ENCODE data around the gene ACAT1. TPM values are rescaled to one million over a fixed set of nuclear protein-coding genes. Genes with fewer than 3 reads are reported as not detected.
A peak's percentile ranks its signal among the peaks of the same experiment; 100 is the strongest.

ACAT1 gene
- total RNA-seq, 1 donor from 2014 or later = 404 TPM

- Histone ChIP-seq H3K27me3 (ENCODE audit: low read depth) (no peaks in the 10 kb centered on the region), H3K4me1 (peaks cover 24% of the 10 kb centered on the region), H3K9me3 (replicated peaks) (no peaks in the 10 kb centered on the region), H3K27ac (replicated peaks) (no peak overlapping the region), H3K4me3 (no peak overlapping the region), H3K36me3 (peaks cover 78% of the 10 kb centered on the region)
- intact Hi-C loops (cut with micrococcal nuclease) = no loop called here
- no peak for DNase-seq
- no peak for TF ChIP-seq CTCF (IDR thresholded peaks at IDR 0.05; ENCODE audit: borderline replicate concordance)
Measured at GRCh38 chr11:108097179-108097578, 24.2 kb upstream of the ACAT1 start.

DNA sequence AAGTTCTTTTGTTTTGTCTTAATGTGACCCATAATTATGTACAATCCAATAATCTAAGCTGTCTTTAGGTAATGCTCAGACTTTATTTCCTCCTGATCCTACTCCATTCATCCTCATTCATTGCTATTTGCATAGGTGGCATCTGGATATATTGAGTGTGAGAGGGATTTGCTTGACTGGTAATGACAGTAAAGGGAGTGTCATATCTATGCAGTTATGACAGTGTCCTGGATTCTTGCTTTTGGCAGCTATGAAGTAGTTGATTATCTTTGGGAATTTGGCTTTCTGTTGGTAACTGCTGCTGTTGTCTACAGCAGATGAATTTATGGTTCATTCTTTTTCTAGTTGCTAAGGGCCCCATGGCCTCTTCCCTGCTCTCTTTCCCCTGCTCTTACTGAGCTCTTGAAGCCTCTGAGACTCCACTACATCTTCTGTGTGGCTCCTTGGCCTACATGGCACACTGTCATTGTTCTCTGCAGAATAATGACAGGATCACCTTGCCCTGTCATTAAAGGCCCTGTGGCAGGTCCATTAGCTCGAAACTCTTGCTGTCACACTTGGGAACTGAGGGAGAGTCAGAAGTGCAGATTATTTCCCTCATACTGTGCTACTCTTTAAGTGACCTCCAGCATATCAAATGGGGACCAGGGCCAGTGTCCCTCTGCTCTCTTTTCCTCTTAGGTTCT is 20.1 kb upstream of the ACAT1 start:
- no peak for TF ChIP-seq CTCF (IDR thresholded peaks at IDR 0.05; ENCODE audit: borderline replicate concordance)
- no peak for DNase-seq
- H3K27me3 ChIP-seq (ENCODE audit: low read depth) = no peaks in the 10 kb centered on the region
- no peaks in the 10 kb centered on the region for H3K9me3 ChIP-seq (replicated peaks)
- intact Hi-C loops (cut with micrococcal nuclease) = no loop called here
- H3K4me3 ChIP-seq = no peak overlapping the region
- H3K27ac ChIP-seq (replicated peaks) = peak overlapping the region; percentile 67
- peaks cover 93% of the 10 kb centered on the region for H3K36me3 ChIP-seq
- peaks cover 13% of the 10 kb centered on the region for H3K4me1 ChIP-seq

DNA sequence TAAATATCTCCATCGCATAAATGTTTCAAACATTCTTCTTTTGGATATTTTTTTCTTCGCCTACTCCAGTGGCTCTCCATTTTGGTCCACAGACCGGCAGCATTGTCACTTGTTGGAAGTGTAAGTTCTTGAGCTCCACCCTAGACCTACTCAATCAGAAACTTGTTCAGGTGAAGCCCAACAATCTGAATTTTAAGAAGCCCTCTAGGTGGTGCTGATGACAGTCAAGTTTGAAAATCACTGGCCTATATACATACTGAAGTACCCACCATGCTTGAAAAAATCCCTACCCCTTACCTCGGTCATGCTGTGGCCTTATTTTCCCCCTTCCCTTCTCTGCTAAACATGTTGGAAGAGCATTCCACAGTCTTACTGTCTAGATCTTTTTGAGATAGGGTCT is 10.2 kb upstream of the ACAT1 start:
- DNase-seq = no peak
- H3K36me3 ChIP-seq = peaks cover 15% of the 10 kb centered on the region
- H3K27ac ChIP-seq (replicated peaks) = no peak overlapping the region
- no peak for TF ChIP-seq CTCF (IDR thresholded peaks at IDR 0.05; ENCODE audit: borderline replicate concordance)
- H3K9me3 ChIP-seq (replicated peaks) = no peaks in the 10 kb centered on the region
- no peak overlapping the region for H3K4me3 ChIP-seq
- peaks cover 22% of the 10 kb centered on the region for H3K4me1 ChIP-seq
- no peaks in the 10 kb centered on the region for H3K27me3 ChIP-seq (ENCODE audit: low read depth)
- intact Hi-C loops (cut with micrococcal nuclease) = no loop called here

DNA sequence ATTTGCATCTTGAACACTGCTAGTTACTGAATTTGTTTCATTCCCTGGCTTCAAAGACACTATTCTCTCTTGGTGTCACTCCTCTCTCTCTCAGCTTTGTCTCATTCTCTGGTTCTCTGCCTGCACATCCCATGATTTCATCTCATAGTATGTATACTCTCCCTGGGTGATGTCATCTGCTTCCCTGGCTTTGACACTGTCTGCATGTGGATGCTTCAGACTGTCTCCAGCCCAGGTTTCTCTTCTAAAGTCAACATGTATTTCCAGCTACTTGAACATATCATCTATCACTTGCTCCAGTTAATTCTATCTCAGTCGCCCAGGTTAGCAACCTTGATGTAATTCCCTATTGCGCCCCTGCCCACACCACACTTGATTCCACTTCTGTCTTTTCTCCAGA is 9.3 kb upstream of the ACAT1 start:
- peaks cover 6% of the 10 kb centered on the region for H3K36me3 ChIP-seq
- no peak for DNase-seq
- H3K4me1 ChIP-seq = peaks cover 27% of the 10 kb centered on the region
- no peak overlapping the region for H3K4me3 ChIP-seq
- no peaks in the 10 kb centered on the region for H3K9me3 ChIP-seq (replicated peaks)
- H3K27me3 ChIP-seq (ENCODE audit: low read depth) = no peaks in the 10 kb centered on the region
- H3K27ac ChIP-seq (replicated peaks) = no peak overlapping the region
- TF ChIP-seq CTCF (IDR thresholded peaks at IDR 0.05; ENCODE audit: borderline replicate concordance) = no peak
- intact Hi-C loops (cut with micrococcal nuclease) = no loop called here

DNA sequence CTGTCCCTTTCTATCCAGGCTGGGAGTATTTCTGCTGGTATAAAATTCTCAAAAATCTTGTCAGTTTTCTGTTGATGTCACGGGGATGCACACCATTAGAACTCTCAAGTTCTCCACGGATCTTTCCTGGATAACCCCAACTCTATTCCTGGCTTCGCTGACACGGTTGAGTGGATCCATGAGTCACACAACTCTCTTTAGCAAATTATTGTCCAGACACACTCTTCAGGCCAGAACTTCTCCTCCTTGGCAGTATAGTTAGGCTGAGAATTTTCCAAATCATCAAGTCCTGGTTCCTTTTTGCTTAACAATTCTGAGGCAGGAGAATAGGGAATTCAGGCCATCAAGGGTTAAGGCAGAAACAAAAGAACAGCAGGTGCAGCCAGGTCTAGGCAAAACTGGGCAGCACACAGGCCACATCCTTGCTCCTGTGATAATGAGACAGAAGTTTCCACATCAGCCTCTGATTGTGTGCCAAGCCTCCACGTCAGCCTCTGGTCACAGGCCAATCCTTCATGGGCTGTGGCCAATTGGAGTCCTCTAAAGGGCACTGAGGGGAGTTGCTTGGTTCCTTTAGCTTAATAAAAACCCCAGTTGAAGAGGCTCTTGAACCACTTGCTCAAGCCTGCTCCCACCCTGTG is 5.7 kb upstream of the ACAT1 start:
- no peak for TF ChIP-seq CTCF (IDR thresholded peaks at IDR 0.05; ENCODE audit: borderline replicate concordance)
- no peaks in the 10 kb centered on the region for H3K27me3 ChIP-seq (ENCODE audit: low read depth)
- DNase-seq = peak; percentile 86
- intact Hi-C loops (cut with micrococcal nuclease) = no loop called here
- H3K4me3 ChIP-seq = no peak overlapping the region
- no peaks in the 10 kb centered on the region for H3K9me3 ChIP-seq (replicated peaks)
- H3K27ac ChIP-seq (replicated peaks) = peak overlapping the region; percentile 84
- H3K36me3 ChIP-seq = no peaks in the 10 kb centered on the region
- H3K4me1 ChIP-seq = peaks cover 33% of the 10 kb centered on the region
